Neutrophil (primary cell): ENCODE data around the gene CD248.

Experiments used
- H3K27ac ChIP-seq: fragments of 200-600 bp; sonication (generic); 2 replicates; pipeline ENCODE4 v1.5.1; 2016; ENCODE audit warnings: mild to moderate bottlenecking, moderate library complexity
- H3K27me3 ChIP-seq: fragments of 200-600 bp; sonication (generic); 2 replicates; pipeline ENCODE4 v1.6.0; 2016; ENCODE audit warnings: mild to moderate bottlenecking
- H3K36me3 ChIP-seq: fragments of 200-600 bp; sonication (generic); 2 replicates; pipeline ENCODE4 v1.5.1; 2017
- H3K4me1 ChIP-seq, 2 experiments: fragments of 200-600 bp in 1 of 2; sonication (generic) in 1 of 2; 1 replicate in 1 of 2; 2 replicates in 1 of 2; pipeline versions ENCODE4 v1.5.1 to v1.6.1; 2013 to 2016; ENCODE audit warnings: low read depth in 1 of 2, low read length in 1 of 2, mild to moderate bottlenecking in 1 of 2, moderate library complexity in 1 of 2; ENCODE audit not compliant: control insufficient read depth in 1 of 2, insufficient read depth in 1 of 2
- H3K4me3 ChIP-seq, 2 experiments: fragments of 200-600 bp in 1 of 2; sonication (generic) in 1 of 2; 1 replicate in 1 of 2; 2 replicates in 1 of 2; pipeline ENCODE4 v1.5.1; 2013 to 2016; ENCODE audit warnings: low read depth in 1 of 2, low read length in 1 of 2, mild to moderate bottlenecking in 1 of 2, moderate library complexity in 1 of 2
- H3K9me3 ChIP-seq: fragments of 200-600 bp; sonication (generic); 2 replicates; pipeline ENCODE4 v1.5.1; 2016
- TF ChIP-seq, protein P1 (sequence below): fragments of 200-600 bp; sonication (generic); IDR thresholded peaks from 2 replicates; pipeline ENCODE4 v1.5.1; 2016; ENCODE audit warnings: antibody characterized with exemption

Gene CD248

DNA sequence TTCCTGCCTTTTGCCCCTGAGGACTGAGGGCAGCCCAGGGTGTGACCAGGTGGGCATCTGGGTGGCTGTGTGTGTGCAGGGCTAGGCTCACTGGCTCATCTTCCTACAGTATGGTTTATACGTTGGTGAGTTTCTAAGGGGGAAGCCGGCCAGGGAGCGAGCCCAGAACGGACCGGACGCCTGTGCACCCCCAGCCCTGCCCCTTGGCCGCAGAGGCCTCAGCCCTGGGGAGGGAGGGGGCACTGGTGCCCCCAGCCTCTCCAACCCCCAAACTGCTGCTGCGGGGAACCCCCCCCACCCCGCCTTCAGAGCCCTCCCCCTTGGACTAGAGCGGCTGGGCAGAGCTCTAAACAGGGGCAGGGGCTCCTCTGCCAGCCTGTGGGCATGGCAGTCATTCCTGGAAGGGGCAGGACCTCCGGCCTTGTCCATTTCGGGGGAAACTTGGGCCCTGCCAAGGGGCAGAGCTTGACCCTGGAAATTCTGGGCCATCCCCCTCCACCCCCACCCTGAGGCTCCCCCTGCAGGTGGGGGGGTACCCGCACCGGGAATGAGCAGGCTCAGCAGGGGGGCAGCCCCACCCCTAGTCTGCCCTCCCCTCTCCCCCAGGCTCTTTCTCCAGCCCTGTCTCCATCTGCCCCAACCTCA lies 33.3 kb downstream of the CD248 start:
- no peak overlapping the region for H3K4me3 ChIP-seq
- TF ChIP-seq, protein P1, sequence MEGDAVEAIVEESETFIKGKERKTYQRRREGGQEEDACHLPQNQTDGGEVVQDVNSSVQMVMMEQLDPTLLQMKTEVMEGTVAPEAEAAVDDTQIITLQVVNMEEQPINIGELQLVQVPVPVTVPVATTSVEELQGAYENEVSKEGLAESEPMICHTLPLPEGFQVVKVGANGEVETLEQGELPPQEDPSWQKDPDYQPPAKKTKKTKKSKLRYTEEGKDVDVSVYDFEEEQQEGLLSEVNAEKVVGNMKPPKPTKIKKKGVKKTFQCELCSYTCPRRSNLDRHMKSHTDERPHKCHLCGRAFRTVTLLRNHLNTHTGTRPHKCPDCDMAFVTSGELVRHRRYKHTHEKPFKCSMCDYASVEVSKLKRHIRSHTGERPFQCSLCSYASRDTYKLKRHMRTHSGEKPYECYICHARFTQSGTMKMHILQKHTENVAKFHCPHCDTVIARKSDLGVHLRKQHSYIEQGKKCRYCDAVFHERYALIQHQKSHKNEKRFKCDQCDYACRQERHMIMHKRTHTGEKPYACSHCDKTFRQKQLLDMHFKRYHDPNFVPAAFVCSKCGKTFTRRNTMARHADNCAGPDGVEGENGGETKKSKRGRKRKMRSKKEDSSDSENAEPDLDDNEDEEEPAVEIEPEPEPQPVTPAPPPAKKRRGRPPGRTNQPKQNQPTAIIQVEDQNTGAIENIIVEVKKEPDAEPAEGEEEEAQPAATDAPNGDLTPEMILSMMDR = no peak

GRCh38 chr11:66282468-66283455 lies 34.1 kb downstream of the CD248 start:
- Histone ChIP-seq H3K27ac (peak overlapping the region; percentile 51), H3K36me3 (no peaks in the 10 kb centered on the region), H3K9me3 (no peaks in the 10 kb centered on the region), H3K27me3 (peaks cover 24% of the 10 kb centered on the region), H3K4me1 (peaks cover 9 to 20% of the 10 kb centered on the region in 2 experiments), H3K4me3 (peak overlapping the region in 1 of 2 experiments; percentile 47)
- TF ChIP-seq, protein P1 = peak; percentile 93

More for the DNA sequence above, 33.3 kb downstream of the CD248 start:
- Histone ChIP-seq H3K4me1 (peaks cover 16 to 23% of the 10 kb centered on the region in 2 experiments), H3K27ac (no peak overlapping the region), H3K27me3 (peaks cover 18% of the 10 kb centered on the region), H3K36me3 (no peaks in the 10 kb centered on the region), H3K9me3 (no peaks in the 10 kb centered on the region)

GRCh38 chr11:66281776-66282467 lies 34.9 kb downstream of the CD248 start:
- H3K4me3 ChIP-seq = peak overlapping the region in 1 of 2 experiments; percentile 47
- H3K9me3 ChIP-seq = no peaks in the 10 kb centered on the region
- H3K36me3 ChIP-seq = peaks cover 7% of the 10 kb centered on the region
- peaks cover 32% of the 10 kb centered on the region for H3K27me3 ChIP-seq
- peaks cover 16 to 27% of the 10 kb centered on the region in 2 experiments for H3K4me1 ChIP-seq
- TF ChIP-seq, protein P1 = no peak
- H3K27ac ChIP-seq = peak overlapping the region; percentile 51

DNA sequence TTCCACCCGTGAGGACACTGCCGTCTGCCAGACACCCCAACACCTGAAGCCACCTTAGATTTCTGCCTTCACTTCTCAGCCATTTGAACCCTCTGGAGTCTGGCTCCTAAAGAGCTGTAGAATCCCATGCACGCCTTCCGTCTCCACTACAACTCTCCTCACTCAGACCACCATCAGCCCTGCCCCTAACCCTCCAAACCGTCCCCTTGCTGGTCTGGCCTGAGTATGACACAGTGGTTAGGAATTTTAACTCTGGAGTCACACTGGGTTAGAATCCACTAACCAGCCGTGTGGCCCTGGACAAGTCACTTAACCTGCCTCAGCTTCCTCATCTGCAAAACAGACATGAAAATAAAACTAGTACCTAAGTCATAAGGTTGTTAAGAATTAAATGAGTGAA lies 35.8 kb downstream of the CD248 start:
- Histone ChIP-seq H3K4me3 (no peak overlapping the region), H3K36me3 (peaks cover 16% of the 10 kb centered on the region), H3K27me3 (peaks cover 32% of the 10 kb centered on the region), H3K27ac (no peak overlapping the region), H3K4me1 (peaks cover 16 to 29% of the 10 kb centered on the region in 2 experiments), H3K9me3 (no peaks in the 10 kb centered on the region)
- TF ChIP-seq, protein P1 = no peak

DNA sequence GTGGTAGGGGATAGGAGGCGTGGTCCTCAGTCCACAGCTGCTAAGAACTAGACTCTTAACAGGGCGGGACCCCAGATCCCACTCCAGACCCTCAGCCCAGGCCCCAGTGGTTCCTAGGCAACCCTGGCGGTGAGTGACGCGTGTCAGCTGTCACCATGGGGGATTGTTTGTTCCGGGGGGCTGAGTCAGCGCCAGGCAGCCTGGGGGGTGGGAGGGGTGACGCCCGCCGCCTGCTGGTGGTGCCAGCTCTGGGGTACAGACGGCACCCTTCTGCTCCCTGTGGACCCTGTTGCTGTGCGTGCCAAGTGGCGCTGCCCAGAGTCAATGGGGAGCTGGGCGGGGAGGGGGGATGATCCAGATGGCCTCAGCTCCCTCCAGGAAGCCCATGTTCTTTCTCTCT lies 36.4 kb downstream of the CD248 start:
- TF ChIP-seq, protein P1 = no peak
- Histone ChIP-seq H3K27ac (no peak overlapping the region), H3K4me3 (no peak overlapping the region), H3K9me3 (no peaks in the 10 kb centered on the region), H3K4me1 (peaks cover 16 to 29% of the 10 kb centered on the region in 2 experiments), H3K36me3 (peaks cover 22% of the 10 kb centered on the region), H3K27me3 (peaks cover 32% of the 10 kb centered on the region)
